Non-pigmented ciliary epithelial cell (primary cell): Measurements from ENCODE around the gene GFRA1.
"Not testable (repeated sequence)": the region's sequence is repeated elsewhere in the genome, so short reads cannot be mapped to it uniquely, and the experiment has no call there.

ENCODE experiments used
- DNase-seq: peaks from one replicate; pipeline ENCODE4 v3.0.0-alpha.2; 2010; ENCODE audit warnings: low read depth

GFRA1 gene

GRCh38 chr10:116060864-116061263 is 212.1 kb downstream of the GFRA1 start:
- DNase-seq: no peak

GRCh38 chr10:116059320-116059719 is 213.7 kb downstream of the GFRA1 start:
- DNase-seq: no peak

GRCh38 chr10:116056445-116057293 is 216.3 kb downstream of the GFRA1 start:
- DNase-seq: no peak

GRCh38 chr10:116055917-116056252 is 217.1 kb downstream of the GFRA1 start:
- no peak for DNase-seq

GRCh38 chr10:116055252-116055916 is 217.6 kb downstream of the GFRA1 start:
- no peak for DNase-seq

GRCh38 chr10:116053910-116054309 is 219.1 kb downstream of the GFRA1 start:
- DNase-seq: no peak

GRCh38 chr10:116053009-116053730 is 219.8 kb downstream of the GFRA1 start:
- DNase-seq: not testable (repeated sequence)

- DNase-seq: not testable (repeated sequence)
Observed at GRCh38 chr10:116052522-116052921, 220.5 kb downstream of the GFRA1 start.

GRCh38 chr10:116049974-116050304 is 223.1 kb downstream of the GFRA1 start:
- no peak for DNase-seq

GRCh38 chr10:116049158-116049973 is 223.6 kb downstream of the GFRA1 start:
- DNase-seq: no peak

GRCh38 chr10:116045366-116046356 is 227.3 kb downstream of the GFRA1 start:
- no peak for DNase-seq

GRCh38 chr10:116044801-116045248 is 228.2 kb downstream of the GFRA1 start:
- no peak for DNase-seq

- no peak for DNase-seq
Observed at GRCh38 chr10:116043861-116044260, 229.1 kb downstream of the GFRA1 start.

- DNase-seq: no peak
Observed at GRCh38 chr10:116043304-116043703, 229.7 kb downstream of the GFRA1 start.

GRCh38 chr10:116041948-116042347 is 231.1 kb downstream of the GFRA1 start:
- no peak for DNase-seq

- DNase-seq: no peak
Observed at GRCh38 chr10:116039612-116040011, 233.4 kb downstream of the GFRA1 start.

GRCh38 chr10:116038259-116038658 is 234.7 kb downstream of the GFRA1 start:
- no peak for DNase-seq

- DNase-seq: not testable (repeated sequence)
Observed at GRCh38 chr10:116035406-116035805, 237.6 kb downstream of the GFRA1 start.

GRCh38 chr10:116030576-116030975 is 242.4 kb downstream of the GFRA1 start:
- DNase-seq: no peak

GRCh38 chr10:116029826-116030225 is 243.2 kb downstream of the GFRA1 start:
- no peak for DNase-seq

GRCh38 chr10:116027355-116027754 is 245.7 kb downstream of the GFRA1 start:
- DNase-seq: no peak
